ENCODE data around the gene TC2N.
"Not testable (repeated sequence)": the region's sequence is repeated elsewhere in the genome, so short reads cannot be mapped to it uniquely, and the experiment has no call there.

Gene TC2N

GRCh38 chr14:91876492-91876891 is 9.2 kb upstream of the TC2N start:
- no peak overlapping the region for H3K4me3 ChIP-seq (ENCODE audit: low read length)
- H3K9me3 ChIP-seq (replicated peaks; ENCODE audit: low read length), result no peaks in the 10 kb centered on the region
- H3K4me1 ChIP-seq (ENCODE audit: control insufficient read depth, insufficient read depth, low read length), result peaks cover 17% of the 10 kb centered on the region
- H3K9ac ChIP-seq (ENCODE audit: low read depth, low read length), result no peak overlapping the region
- H3K27me3 ChIP-seq (ENCODE audit: control insufficient read depth, insufficient read depth, low read length), result no peaks in the 10 kb centered on the region
- no peak overlapping the region for H3K4me2 ChIP-seq (ENCODE audit: low read length)
- peaks cover 60% of the 10 kb centered on the region for H3K36me3 ChIP-seq (ENCODE audit: insufficient read depth, low read length)

DNA sequence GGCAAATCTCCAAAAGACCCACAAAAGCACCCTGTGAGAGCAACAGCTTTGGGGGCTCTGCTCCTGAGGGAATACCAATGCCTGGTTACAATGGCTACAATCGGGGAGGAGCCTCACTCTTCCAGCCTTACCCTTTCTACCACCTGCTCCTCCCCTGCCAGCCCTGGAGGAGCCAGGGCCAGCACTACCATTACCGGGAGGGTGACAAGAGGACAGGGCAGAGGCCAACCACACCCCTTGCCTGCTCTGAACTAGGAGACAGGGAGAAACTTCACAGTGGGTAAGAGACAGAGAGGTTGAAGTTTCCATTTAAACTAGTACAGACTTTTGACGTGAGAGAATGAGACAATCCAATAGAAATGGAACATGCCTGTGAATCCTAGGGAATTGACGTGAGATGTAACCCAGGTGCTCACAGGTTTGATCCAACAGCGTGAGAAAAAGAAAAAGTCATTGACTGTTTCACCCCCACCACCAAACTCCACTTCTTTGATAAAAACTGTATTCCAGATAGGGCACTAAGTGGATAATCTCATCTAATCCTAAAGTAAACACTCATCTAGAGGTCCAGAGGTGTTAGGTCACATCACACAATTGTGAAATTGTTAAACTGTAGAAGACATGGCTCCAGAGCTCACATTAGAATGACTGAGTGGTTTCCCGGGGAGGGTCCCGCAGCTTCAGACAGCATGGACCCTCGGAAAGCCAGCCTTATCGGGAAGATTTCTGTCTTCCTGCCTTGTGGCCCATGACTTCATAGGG is 8.4 kb upstream of the TC2N start:
- H3K4me3 ChIP-seq (ENCODE audit: low read length), result no peak overlapping the region
- no peaks in the 10 kb centered on the region for H3K9me3 ChIP-seq (replicated peaks; ENCODE audit: low read length)
- H3K9ac ChIP-seq (ENCODE audit: low read depth, low read length), result no peak overlapping the region
- H3K27me3 ChIP-seq (ENCODE audit: control insufficient read depth, insufficient read depth, low read length), result no peaks in the 10 kb centered on the region
- H3K4me2 ChIP-seq (ENCODE audit: low read length), result no peak overlapping the region
- H3K36me3 ChIP-seq (ENCODE audit: insufficient read depth, low read length), result peaks cover 54% of the 10 kb centered on the region
- peaks cover 17% of the 10 kb centered on the region for H3K4me1 ChIP-seq (ENCODE audit: control insufficient read depth, insufficient read depth, low read length)

GRCh38 chr14:91873471-91874415 is 6.4 kb upstream of the TC2N start:
- Histone ChIP-seq H3K27me3 (ENCODE audit: control insufficient read depth, insufficient read depth, low read length) (no peaks in the 10 kb centered on the region), H3K4me2 (ENCODE audit: low read length) (no peak overlapping the region), H3K4me3 (ENCODE audit: low read length) (no peak overlapping the region), H3K9ac (ENCODE audit: low read depth, low read length) (no peak overlapping the region), H3K36me3 (ENCODE audit: insufficient read depth, low read length) (peaks cover 50% of the 10 kb centered on the region), H3K9me3 (replicated peaks; ENCODE audit: low read length) (no peaks in the 10 kb centered on the region), H3K4me1 (ENCODE audit: control insufficient read depth, insufficient read depth, low read length) (peaks cover 17% of the 10 kb centered on the region)

GRCh38 chr14:91872517-91873470 is 5.5 kb upstream of the TC2N start:
- no peaks in the 10 kb centered on the region for H3K9me3 ChIP-seq (replicated peaks; ENCODE audit: low read length)
- H3K4me1 ChIP-seq (ENCODE audit: control insufficient read depth, insufficient read depth, low read length), result peaks cover 17% of the 10 kb centered on the region
- H3K9ac ChIP-seq (ENCODE audit: low read depth, low read length), result no peak overlapping the region
- H3K4me3 ChIP-seq (ENCODE audit: low read length), result no peak overlapping the region
- peaks cover 59% of the 10 kb centered on the region for H3K36me3 ChIP-seq (ENCODE audit: insufficient read depth, low read length)
- no peaks in the 10 kb centered on the region for H3K27me3 ChIP-seq (ENCODE audit: control insufficient read depth, insufficient read depth, low read length)
- H3K4me2 ChIP-seq (ENCODE audit: low read length), result no peak overlapping the region

DNA sequence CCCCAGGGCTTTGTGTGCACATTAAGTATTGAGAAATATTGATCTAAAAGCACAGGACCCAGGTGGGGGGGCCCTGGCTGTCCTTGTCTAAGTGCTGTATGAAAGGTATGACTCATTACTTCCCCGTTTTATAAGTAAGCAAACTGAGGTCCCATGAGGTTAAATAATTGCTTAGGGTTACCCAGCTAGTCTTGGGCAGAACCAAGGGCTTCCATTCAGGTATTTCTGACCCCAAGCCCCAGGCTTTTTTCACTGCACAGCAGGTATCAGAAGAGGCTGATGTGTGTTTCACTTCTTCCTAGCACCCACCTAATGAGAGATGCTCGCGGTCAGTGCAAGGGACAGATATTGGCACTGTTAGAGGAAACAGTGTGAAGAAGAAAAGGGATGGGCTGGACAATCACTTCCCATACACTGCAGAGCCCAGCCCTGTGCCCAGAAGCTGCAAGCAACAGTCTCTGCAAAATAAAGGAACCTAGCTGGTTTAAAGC is 4.7 kb upstream of the TC2N start:
- Histone ChIP-seq H3K4me3 (ENCODE audit: low read length) (no peak overlapping the region), H3K9ac (ENCODE audit: low read depth, low read length) (no peak overlapping the region), H3K9me3 (replicated peaks; ENCODE audit: low read length) (no peaks in the 10 kb centered on the region), H3K4me2 (ENCODE audit: low read length) (no peak overlapping the region), H3K36me3 (ENCODE audit: insufficient read depth, low read length) (peaks cover 59% of the 10 kb centered on the region), H3K27me3 (ENCODE audit: control insufficient read depth, insufficient read depth, low read length) (no peaks in the 10 kb centered on the region), H3K4me1 (ENCODE audit: control insufficient read depth, insufficient read depth, low read length) (peaks cover 17% of the 10 kb centered on the region)

DNA sequence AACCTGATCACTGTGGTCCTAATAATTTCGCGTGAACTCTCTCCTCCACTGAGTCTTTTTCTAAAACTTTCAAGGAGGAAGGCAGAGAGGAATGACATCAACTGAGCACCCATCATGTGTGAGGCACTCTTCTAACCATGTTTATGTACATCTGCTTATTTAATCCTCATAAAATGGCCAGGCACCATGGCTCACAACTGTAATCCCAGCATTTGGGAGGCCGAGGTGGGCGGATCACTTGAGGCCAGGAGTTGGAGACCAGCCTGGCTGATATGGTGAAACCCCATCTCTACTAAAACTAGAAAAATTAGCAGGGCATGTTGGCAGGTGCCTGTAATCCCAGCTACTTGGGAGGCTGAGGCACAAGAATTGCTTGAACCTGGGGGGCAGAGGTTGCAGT is 4.1 kb upstream of the TC2N start:
- not testable (repeated sequence) for H3K27me3 ChIP-seq (ENCODE audit: control insufficient read depth, insufficient read depth, low read length); H3K9ac ChIP-seq (ENCODE audit: low read depth, low read length); H3K9me3 ChIP-seq (replicated peaks; ENCODE audit: low read length); H3K4me3 ChIP-seq (ENCODE audit: low read length); H3K4me2 ChIP-seq (ENCODE audit: low read length)
- Histone ChIP-seq H3K36me3 (ENCODE audit: insufficient read depth, low read length) (peaks cover 53% of the 10 kb centered on the region), H3K4me1 (ENCODE audit: control insufficient read depth, insufficient read depth, low read length) (peaks cover 17% of the 10 kb centered on the region)

DNA sequence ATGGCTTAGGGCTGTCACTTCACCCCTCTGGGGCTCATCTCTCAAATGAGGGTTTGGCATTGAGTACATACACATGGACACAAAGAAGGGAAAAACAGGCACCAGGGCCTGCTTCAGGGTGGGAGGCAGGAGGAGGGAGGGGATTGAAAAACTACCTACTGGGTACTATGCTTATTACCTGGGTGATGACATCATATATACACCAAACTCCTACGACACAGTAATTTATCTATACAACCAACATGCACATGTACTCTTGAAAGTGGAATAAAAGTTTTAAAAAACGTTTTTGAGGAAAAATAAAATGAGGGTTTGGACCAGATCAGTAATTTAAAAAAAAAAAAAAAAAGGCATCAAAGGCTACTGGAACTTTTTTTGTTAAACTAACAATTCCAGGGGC is 3.6 kb upstream of the TC2N start:
- Histone ChIP-seq H3K9me3 (replicated peaks; ENCODE audit: low read length) (no peaks in the 10 kb centered on the region), H3K4me2 (ENCODE audit: low read length) (no peak overlapping the region), H3K9ac (ENCODE audit: low read depth, low read length) (no peak overlapping the region), H3K36me3 (ENCODE audit: insufficient read depth, low read length) (peaks cover 48% of the 10 kb centered on the region), H3K4me3 (ENCODE audit: low read length) (no peak overlapping the region), H3K27me3 (ENCODE audit: control insufficient read depth, insufficient read depth, low read length) (no peaks in the 10 kb centered on the region), H3K4me1 (ENCODE audit: control insufficient read depth, insufficient read depth, low read length) (peaks cover 17% of the 10 kb centered on the region)

DNA sequence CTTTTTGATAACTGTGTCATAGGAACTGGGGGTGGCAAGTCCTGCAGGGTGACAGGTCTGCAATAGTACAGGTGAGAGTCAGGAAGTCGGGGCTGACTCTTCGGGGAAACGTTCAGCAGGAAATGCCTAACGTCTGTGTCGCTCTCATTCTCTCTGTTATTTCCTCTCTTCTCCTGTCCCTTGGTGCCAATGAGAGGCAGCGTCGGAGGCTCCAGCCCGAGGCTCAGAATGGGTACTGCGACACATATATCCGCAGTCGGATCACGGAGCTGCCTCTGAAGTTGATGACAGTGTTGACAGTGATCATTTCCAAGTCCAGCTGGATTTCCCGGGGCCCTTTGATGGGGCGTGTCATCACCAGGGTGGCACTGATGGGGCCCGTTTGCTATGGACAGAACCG is 2.7 kb upstream of the TC2N start:
- H3K27me3 ChIP-seq (ENCODE audit: control insufficient read depth, insufficient read depth, low read length), result no peaks in the 10 kb centered on the region
- H3K4me2 ChIP-seq (ENCODE audit: low read length), result no peak overlapping the region
- peaks cover 17% of the 10 kb centered on the region for H3K4me1 ChIP-seq (ENCODE audit: control insufficient read depth, insufficient read depth, low read length)
- peaks cover 39% of the 10 kb centered on the region for H3K36me3 ChIP-seq (ENCODE audit: insufficient read depth, low read length)
- no peak overlapping the region for H3K9ac ChIP-seq (ENCODE audit: low read depth, low read length)
- no peaks in the 10 kb centered on the region for H3K9me3 ChIP-seq (replicated peaks; ENCODE audit: low read length)
- H3K4me3 ChIP-seq (ENCODE audit: low read length), result no peak overlapping the region

GRCh38 chr14:91869556-91869955 is 2.2 kb upstream of the TC2N start:
- Histone ChIP-seq H3K4me1 (ENCODE audit: control insufficient read depth, insufficient read depth, low read length) (peaks cover 17% of the 10 kb centered on the region), H3K36me3 (ENCODE audit: insufficient read depth, low read length) (peaks cover 37% of the 10 kb centered on the region), H3K9me3 (replicated peaks; ENCODE audit: low read length) (no peaks in the 10 kb centered on the region), H3K27me3 (ENCODE audit: control insufficient read depth, insufficient read depth, low read length) (no peaks in the 10 kb centered on the region), H3K4me2 (ENCODE audit: low read length) (no peak overlapping the region), H3K4me3 (ENCODE audit: low read length) (no peak overlapping the region), H3K9ac (ENCODE audit: low read depth, low read length) (no peak overlapping the region)

- H3K4me2 ChIP-seq (ENCODE audit: low read length), result no peak overlapping the region
- no peak overlapping the region for H3K9ac ChIP-seq (ENCODE audit: low read depth, low read length)
- no peaks in the 10 kb centered on the region for H3K4me1 ChIP-seq (ENCODE audit: control insufficient read depth, insufficient read depth, low read length)
- no peaks in the 10 kb centered on the region for H3K27me3 ChIP-seq (ENCODE audit: control insufficient read depth, insufficient read depth, low read length)
- no peaks in the 10 kb centered on the region for H3K9me3 ChIP-seq (replicated peaks; ENCODE audit: low read length)
- no peak overlapping the region for H3K4me3 ChIP-seq (ENCODE audit: low read length)
- H3K36me3 ChIP-seq (ENCODE audit: insufficient read depth, low read length), result peaks cover 27% of the 10 kb centered on the region
Observed at GRCh38 chr14:91866511-91867295, 633 bp downstream of the TC2N start.
